GM18505 (cell line): ENCODE data around the gene ITGA5.

ENCODE experiments used
- ATAC-seq: cut with Tn5 transposase; IDR thresholded peaks from one replicate; pipeline ENCODE4 v1.9.1; 2021; ENCODE audit not compliant: unreplicated experiment
- POLR2A ChIP-seq: IDR thresholded peaks from 4 replicates; pipeline ENCODE4 v1.6.1; 2011; ENCODE audit warnings: borderline replicate concordance; ENCODE audit not compliant: insufficient read depth, insufficient read length; ENCODE audit errors: extremely low read depth

ITGA5 gene

DNA sequence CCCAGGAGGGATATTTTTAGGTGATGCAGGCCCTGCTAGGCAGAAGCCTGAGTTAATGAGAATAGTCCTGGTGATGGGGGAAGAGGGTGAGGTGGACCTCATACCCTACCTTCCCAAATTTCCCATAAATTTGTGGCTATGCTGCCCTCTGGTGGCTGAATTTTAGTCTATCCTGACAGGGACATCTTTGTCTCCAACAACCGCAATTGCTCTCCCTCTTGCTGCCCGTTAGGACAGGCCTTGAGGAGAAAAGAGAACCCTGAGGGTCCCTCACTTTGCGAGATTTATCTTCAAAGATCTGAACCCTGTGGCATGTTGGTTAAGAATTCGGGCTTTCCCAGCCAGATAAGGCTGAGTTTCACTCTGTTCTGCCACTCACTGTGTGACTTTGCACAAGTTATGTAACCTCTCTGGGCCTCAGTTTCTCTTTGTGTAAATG is 24.8 kb downstream of the ITGA5 start:
- TF ChIP-seq POLR2A, result no peak
- ATAC-seq, result no peak

DNA sequence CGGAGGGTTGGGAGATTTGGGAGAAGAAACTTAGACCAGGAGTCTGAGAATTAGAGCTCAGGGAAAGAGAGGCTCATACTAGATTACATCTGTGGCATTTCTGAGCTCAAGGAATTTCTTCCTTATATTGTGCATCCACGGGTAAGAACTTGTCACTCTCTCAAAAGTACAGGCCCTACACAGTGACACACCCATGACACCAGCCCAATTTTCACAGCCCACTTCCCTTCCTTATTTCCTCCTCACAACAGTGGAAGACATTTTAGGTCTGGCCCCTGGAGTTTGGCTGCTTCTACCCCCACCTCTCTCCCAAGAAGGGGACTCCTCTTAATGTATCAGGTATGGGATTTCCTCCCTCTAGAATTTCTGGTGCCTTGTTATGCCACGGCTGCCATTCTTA is 25.3 kb downstream of the ITGA5 start:
- no peak for TF ChIP-seq POLR2A
- ATAC-seq, result no peak

DNA sequence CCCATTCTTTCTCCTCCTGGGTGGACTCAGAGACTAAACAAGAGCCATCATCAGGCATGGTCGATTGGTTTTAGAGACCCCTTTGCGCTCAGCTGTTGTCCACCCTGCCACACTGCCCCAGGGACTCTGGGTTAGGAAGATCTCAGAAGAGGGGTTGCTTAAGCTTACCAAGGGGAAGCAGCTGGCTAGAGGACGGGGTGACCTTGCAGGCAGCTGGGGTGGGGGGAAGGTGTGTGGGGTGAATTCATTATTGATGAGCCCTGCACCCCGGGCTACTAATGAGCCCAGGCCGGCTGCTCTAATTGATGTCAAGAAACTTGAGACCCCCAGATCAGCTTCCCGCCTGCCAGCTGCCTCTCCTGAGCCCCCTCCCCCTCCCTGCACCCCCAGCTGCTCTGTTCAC is 25.9 kb downstream of the ITGA5 start:
- no peak for TF ChIP-seq POLR2A
- ATAC-seq, result no peak

DNA sequence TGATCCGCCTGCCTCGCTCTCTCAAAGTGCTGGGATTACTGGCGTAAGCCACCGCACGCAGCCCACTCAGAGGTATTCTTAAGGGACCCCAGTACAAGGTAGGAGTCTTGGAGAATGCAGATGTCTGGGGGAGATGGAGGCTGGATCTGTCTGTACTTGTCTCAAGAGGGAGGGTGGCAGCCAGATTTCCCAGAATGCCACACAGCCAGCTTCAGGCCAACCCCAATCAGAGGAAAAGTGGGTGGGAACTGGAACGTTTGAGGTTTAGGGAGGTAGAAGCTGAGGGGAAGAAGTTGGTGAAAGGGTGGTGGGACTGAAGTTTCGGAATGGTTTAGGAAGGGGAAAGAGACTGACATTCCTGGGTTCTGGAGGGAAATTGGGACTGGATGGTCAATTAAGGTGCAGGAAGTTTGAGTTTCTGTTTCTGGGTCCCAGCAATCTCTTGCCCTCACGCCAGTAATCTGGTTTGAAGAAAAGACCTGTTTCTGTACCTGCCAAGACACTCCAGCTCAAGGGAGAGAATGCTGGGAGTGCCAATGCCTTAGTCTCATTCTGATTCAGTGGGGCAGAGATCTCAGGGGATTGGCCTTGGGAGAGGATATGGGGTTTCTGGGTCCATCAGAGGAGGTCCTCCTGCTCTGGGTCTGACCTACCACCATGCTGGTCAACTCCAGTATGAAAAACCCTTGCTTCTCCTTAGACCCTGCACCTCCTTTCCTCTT is 26.4 kb downstream of the ITGA5 start:
- ATAC-seq, result no peak
- no peak for TF ChIP-seq POLR2A

DNA sequence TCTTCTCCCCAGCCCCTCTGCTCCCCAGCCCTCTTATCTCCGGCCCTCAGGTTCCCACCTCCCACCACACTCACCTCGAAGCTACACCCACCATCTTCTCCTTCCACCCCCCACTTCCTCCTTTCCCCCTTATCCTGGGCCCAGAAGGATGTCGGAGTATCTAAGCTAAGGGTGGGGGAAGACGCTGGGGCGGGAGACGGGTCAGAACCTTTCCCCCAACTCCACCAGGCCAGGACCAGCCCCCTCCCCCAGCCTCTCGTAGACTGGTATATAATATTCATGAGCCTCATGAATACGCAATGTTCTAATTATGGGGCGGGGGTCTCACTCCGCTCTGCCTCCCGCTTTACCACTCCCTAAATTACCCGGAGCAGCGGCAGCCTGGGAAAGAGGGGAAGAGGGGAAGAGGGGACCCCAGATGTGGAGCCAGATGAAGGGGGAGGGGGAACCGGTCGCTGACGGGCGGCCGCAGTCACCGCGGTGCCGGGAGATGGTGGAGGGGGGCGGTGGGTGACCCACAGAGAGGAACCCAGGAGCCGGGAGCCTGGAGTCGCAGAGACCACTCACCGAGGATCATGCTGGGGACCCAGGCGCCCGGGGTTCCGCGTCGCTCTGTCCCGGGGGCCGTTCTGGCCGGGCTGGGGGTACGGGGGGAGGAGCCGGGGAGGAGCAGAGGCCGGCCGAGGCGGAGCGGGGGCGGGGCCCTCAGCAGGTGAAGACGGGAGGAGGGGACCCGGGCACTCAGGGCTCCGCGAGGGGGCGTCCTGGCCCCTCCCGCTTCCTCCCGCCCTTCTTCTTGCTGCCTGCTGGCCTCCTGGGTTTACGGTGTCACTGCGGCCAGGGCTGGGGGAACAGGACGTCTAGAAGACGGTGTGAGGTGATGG is 28.2 kb downstream of the ITGA5 start:
- ATAC-seq, result no peak
- TF ChIP-seq POLR2A, result no peak

DNA sequence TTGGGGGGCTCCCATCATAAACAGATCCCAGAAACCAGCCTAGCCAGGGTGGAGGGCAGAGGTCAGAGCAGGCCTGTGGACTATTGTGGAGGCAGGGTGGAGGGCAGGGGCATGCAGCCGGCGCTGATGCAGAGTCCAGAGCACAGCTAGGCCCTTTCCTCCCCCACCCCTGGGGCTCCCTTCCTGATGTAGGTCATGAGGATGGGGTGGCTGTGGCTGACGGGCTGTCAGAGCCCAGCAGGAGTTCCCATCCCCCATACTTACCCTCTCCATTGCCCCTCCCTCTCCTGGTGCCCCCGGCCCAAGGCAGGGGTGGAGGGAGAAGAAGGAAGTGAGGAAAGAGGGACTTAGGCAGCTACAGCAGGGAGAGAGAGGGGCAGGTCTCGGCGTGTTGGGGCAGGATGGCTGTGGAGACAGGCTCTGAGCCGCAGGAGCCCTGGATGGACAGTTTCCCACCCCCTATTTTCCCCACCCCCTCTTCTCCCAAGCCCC is 28.8 kb downstream of the ITGA5 start:
- ATAC-seq, result no peak
- no peak for TF ChIP-seq POLR2A

DNA sequence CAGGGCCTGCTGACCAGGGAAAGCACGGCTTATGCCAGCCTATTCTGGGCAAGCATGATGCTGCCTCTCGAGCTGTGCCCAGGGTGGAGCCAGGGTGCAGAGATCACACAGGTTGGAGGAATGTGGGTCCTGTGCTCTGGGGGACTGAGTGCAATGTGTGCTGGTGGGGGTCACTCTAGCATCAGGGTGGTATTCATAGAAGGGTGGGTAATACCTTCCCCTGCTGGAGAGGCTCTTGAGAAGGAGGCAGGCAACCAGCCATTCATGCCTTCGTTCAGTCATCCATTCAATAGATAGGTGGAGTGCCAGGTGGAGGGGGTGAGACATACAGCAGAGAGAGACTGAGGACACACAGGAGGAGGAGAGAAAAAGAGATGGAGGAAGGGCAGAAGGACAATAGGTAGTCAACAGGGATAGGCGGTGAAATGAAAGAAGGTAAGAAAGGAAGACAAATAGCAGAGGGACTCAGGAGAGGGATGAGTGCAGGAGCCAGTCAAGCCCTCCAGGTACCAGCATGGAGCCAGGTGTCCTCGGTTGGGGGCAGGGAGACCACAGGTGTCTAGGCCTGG is 29.4 kb downstream of the ITGA5 start:
- ATAC-seq, result no peak
- TF ChIP-seq POLR2A, result no peak

DNA sequence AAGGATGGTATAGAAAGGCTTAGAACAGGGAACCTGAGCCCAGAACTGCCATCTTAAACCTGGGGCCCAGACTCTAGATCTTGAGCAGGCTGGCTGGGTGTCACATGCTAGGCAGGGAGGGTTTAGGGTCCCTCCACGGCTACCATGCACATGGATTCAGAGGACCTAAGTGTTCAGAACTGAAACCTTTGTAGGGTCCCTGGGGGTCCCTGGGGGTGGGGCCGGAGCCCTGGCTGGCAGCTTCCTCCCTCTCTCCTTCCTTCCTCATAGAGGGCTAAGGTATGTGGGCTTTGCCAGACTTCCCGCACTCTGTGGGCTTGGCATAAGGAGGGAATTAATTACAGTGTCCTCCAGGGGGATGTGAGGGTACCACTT is 29.9 kb downstream of the ITGA5 start:
- no peak for TF ChIP-seq POLR2A
- ATAC-seq, result no peak

DNA sequence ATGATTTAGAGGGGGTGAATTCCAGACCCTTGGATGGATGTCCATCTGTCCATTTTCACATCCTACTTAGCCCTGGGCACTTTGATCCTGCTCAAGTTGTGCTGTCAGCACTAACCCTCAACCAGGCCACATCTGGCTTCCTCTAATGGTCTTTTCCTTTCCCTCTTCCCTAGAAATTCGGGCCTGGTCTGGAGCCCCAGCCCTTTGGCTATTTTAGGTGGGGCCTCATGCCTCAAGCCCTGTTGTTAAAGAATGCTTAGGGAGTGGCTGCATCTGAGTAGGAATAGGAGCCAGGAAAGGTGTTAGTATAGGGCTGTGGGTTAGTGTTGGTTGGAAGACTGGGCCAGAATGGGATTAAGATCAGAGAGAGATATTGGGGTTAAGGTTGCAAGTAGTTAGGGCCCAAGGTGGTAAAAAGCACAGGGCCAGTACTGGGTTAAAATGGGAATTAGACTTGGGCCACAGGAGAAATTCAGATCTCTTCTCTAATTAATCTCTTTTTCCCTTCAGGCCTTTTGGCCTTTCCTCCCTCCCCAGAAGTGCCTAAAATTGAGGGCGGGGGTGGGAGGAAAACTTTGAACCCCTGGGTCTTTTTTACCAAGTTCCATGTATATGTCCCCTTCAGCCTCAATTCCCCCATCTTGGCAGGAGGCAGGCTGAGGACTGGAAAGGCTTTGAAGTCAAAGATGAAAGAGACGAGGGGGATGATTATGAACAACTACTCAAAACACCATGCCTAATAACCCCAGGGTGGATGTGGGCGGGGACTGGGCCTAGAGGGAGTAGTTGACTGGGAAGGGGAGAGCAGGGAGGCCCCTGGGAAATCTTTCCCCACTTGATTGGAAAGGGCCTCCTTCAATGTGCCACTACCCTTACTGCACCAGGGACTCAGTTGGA is 30.6 kb downstream of the ITGA5 start:
- ATAC-seq, result no peak
- no peak for TF ChIP-seq POLR2A

DNA sequence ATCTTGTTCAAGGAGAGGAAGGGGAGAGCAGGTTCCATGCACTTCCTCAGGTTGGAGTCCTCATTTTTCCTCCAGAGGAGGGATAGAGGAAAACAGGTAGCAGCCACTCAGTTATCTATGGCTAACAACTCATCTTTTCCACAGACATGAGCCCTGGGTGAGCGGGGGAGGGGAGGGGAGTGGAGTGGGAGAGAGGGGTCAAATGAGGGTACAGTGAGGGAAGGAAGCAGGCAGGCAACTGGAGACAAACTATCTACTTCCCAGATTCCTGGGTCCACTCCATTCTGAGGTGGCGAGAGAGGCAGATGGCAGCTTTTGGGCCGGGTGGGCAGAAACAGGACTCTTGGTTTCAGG is 32.0 kb downstream of the ITGA5 start:
- TF ChIP-seq POLR2A, result no peak
- no peak for ATAC-seq

DNA sequence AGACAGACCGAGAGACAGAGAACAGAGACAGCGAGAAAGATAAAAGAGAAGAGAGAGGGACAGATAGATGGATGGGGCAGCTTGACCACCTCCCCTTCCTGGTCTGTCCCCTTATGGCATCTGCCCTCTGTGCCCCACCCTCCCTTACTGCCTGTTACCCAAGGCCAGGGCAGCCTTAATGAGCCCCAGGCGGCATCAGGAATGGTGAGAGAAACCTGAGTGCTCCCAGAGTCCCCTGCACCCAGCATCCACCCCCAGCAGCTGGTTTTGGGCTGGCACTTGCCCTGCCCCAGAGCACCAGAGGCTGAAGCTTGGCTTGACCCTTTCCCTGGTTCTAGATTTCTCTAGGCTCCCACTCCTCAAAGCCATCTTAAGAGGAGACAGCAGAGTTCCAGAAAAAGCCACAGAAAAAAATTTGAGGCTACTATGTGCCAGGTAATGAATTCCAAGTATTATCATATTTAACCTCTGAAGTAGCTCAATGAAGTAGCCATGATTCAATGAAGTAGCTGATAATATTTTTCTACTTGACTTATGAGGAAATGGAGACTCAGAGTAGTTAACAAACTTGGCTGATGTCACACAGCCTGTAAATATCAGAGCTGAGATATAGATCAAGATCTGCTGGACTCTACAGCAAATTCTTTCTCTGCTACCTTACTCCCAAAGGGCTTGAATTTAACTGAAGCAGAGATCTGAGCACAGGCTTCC is 32.5 kb downstream of the ITGA5 start:
- ATAC-seq, result no peak
- TF ChIP-seq POLR2A, result no peak

DNA sequence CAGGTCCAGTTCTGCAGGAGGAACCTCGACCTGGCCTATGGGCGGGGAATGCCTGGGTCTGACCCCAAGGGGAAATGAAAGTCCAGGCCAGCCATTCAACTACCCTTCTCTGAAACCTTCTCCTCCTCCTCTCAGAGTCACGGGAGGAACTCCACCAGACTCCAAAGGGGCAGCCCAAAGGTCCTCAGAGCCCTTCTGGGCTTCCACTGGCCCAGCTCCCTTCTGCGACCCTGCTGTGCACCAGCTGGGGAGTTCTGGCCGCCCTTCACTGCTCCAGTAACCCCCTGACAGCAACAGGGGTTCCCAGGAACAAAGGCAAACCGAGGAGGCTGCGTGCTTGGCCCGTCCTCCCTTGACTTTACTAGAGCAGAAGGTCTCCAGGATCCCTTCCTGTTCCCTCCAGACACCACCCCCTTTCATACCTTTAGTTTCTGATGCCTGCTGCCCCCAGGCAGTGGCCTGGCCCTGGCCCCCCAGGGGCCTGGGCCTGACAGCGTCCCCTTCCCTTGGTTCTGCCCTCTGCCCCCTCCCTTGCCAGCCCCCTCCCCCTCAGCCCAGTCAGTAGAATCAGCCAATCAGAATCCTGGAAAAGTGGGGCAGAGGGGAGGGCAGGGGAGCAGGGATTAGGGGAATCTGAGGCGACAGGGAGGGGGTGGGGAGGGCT is 33.7 kb downstream of the ITGA5 start:
- no peak for ATAC-seq
- TF ChIP-seq POLR2A, result no peak
